HG03064 (cell line): ENCODE measurements around the gene ZNF69.
"Not testable (repeated sequence)": the region's sequence is repeated elsewhere in the genome, so short reads cannot be mapped to it uniquely, and the experiment has no call there.

Experiments
- ATAC-seq: cut with Tn5 transposase; IDR thresholded peaks from one replicate; pipeline ENCODE4 v1.9.1; 2021; ENCODE audit warnings: low read depth; ENCODE audit not compliant: unreplicated experiment

ZNF69 gene

DNA sequence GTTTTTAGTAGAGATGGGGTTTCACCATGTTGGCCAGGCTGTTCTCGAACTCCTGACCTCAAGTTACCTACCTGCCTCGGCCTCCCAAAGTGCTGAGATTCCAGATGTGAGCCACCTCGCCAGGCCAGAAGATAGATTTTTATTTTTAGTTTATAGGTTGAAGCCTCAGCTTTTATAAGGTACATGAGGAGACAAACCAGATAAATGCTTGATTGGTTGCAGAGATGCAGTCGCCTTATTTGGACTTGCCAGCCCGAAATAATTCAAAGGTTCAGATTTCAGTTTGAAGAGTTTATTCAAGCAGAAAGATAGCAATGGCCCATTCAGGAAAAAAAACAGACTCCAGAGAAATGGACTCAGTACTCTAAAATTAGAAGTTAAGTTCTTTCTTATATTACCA lies 3.1 kb downstream of the ZNF69 start:
- ATAC-seq, result no peak

- ATAC-seq, result no peak
These were observed 7.3 kb downstream of the ZNF69 start for GRCh38 chr19:11894851-11895250.

DNA sequence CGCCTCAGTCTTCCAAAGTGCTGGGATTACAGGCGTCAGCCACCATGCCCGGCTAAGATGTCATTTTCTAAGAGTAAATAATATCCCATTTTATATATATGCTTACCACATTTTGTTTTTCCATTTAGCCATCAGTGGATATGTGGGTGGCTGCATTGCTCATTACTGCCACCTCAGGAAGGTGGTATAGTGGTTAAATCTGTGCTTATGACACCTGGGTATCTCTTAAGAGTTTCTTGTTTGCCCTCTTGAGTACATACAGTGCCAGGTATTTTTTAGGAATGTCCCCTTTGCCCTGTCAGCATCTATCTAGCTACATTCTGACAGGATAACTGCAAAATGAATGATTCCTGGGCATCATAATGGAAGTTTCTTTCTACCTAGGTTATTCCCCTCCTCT lies 14.6 kb downstream of the ZNF69 start:
- no peak for ATAC-seq

DNA sequence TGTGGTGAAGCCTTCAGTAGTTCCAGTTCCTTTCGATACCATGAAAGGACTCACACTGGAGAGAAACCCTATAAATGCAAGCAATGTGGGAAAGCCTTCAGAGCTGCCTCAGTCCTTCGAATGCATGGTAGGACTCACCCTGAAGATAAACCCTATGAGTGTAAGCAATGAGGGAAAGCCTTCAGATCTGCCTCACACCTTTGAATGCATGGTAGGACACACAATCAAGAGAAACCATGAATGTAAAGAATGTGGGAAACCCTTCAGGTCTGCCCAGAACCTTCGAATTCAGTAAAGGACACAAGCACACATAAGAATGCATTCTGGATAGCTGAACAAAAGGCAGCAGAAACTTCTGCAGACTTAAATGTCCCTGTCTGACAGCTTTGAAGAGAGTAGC lies 18.3 kb downstream of the ZNF69 start:
- ATAC-seq, result no peak

GRCh38 chr19:11911937-11912336 lies 24.4 kb downstream of the ZNF69 start:
- ATAC-seq, result not testable (repeated sequence)

GRCh38 chr19:11914417-11915051 lies 27.0 kb downstream of the ZNF69 start:
- ATAC-seq, result not testable (repeated sequence)

DNA sequence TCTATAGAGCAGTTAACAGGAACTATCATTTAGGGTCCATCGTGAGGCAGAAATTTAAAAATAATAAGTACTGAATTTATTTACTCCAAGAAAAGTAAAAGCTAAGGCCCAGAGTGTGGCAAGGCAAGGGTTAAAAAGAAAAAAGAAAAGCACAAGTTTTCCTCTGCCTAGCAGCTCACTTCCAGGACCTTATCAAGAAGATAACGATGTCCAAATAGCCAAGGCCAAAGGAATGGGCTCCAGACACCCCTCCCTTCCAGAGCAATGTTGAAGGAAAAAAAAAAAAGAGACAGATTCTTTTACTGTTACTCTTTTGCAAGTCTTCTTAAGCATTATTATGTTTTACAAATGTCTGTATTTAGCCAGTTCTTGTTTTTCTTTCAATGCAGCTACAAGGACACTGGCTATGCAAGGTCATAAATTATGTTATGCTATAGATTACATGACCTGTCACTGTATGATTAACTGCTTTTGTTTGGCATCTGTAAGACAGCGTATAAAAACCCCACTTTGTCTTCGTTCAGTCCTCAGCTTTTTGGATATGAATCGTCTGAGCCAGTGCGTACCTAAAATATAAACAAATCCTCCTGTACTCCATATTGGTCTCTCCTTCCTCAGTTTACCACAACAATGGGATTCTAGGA lies 34.4 kb downstream of the ZNF69 start:
- ATAC-seq, result no peak

GRCh38 chr19:11924886-11925650 lies 37.5 kb downstream of the ZNF69 start, which contains the start of gene ZNF700:
TSS of gene ZNF700 (plus strand) at chr19:11925107. CDS start at chr19:11925211, 104 bp downstream.
- ATAC-seq, result peak; percentile 71

DNA sequence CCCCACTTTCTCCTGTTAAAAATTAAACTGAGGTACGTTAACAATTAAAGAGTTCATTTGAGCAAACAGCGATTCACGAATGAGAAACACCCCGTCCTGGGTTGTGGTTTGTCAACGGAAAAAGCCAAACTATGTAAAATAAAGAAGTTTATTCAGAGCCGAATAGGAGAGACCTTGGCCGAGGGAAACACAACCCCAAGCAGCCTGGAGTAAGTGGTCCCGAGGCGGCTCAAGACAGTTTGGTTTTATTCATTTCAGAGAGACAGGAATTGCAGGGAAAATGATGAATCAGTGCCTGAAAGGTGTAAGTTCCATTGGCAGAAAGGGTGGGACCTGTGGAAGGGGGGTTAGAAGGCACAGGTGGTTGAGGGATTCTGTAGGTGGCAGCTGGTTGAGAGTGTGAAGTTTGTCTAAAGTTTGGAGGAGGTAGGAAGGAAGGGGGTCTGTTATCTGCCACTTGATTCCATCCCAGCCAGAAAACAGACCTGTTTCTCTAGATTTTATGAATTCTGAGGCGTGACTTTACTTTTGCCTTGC lies 38.1 kb downstream of the ZNF69 start:
- ATAC-seq, result not testable (repeated sequence)

GRCh38 chr19:11927227-11927626 lies 39.6 kb downstream of the ZNF69 start:
- ATAC-seq, result no peak

DNA sequence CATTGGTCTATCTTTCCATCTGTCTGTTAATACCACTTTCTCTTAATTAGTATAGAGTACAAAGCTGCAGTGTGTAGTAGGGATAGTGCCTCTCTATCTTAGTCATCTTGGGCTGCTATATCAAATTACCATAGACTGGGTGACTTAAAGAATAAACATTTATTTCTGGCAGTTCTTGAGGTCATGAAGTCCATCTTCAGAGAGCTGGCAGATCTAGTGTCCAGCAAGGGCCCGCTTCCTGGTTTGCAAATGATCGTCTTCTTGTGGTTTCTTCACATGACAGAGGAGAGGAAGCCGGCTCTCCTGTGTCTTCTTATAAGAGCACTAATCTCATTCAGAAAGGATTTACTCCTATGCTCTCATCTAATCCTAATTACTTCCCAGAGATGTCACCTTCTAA lies 43.5 kb downstream of the ZNF69 start:
- ATAC-seq, result no peak

- no peak for ATAC-seq
These were observed 43.9 kb downstream of the ZNF69 start for GRCh38 chr19:11931513-11931912.

DNA sequence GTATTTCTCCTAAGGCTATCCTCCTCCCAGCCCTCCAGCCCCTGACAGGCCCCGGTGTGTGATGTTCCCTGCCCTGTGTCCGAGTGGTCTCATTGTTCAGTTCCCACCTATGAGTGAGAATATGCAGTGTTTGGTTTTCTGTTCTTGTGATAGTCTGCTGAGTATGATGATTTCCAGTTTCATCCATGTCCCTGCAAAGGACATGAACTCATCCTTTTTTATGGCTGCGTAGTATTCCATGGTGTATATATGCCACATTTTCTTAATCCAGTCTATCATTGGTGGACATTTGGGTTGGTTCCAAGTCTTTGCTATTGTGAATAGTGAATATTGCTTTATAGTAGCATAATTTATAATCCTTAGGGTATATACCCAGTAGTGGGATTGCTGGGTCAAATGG lies 48.2 kb downstream of the ZNF69 start:
- ATAC-seq, result not testable (repeated sequence)

DNA sequence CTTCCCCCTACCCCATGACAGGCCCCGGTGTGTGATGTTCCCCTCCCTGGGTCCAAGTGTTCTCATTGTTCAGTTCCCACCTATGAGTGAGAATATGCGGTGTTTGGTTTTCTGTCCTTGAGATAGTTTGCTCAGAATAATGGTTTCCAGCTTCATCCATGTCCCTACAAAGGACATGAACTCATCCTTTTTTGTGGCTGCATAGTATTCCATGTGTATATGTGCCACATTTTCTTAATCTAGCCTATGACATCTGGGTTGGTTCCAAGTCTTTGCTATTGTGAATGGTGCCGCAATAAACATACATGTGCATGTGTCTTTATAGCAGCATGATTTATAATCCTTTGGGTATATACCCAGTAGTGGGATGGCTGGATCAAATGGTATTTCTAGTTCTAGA lies 50.8 kb downstream of the ZNF69 start:
- ATAC-seq, result not testable (repeated sequence)

- not testable (repeated sequence) for ATAC-seq
These were observed 53.8 kb downstream of the ZNF69 start for GRCh38 chr19:11941361-11941887.

GRCh38 chr19:11942008-11942842 lies 54.6 kb downstream of the ZNF69 start:
- ATAC-seq, result no peak

DNA sequence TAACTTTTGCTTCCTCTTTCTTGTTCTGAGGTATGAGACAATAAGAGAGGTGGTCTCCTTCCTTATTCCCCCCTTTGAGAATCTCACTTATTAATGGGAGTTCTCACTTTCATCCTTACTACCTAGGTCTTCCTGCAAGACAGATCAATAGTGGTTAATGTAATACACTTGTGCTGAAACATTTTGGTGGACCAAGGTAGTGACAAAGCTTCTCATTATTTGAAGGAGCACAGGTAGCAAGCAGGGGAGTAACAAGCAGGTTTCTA lies 55.2 kb downstream of the ZNF69 start:
- ATAC-seq, result no peak

- ATAC-seq, result no peak
These were observed 57.1 kb downstream of the ZNF69 start for GRCh38 chr19:11944656-11945055.

DNA sequence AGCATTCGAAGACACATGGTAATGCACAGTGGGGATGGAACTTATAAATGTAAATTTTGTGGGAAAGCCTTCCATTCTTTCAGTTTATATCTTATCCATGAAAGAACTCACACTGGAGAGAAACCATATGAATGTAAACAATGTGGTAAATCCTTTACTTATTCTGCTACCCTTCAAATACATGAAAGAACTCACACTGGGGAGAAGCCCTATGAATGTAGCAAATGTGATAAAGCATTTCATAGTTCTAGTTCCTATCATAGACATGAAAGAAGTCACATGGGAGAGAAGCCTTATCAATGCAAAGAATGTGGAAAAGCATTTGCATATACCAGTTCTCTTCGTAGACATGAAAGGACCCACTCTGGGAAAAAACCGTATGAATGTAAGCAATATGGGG lies 61.1 kb downstream of the ZNF69 start:
- no peak for ATAC-seq

DNA sequence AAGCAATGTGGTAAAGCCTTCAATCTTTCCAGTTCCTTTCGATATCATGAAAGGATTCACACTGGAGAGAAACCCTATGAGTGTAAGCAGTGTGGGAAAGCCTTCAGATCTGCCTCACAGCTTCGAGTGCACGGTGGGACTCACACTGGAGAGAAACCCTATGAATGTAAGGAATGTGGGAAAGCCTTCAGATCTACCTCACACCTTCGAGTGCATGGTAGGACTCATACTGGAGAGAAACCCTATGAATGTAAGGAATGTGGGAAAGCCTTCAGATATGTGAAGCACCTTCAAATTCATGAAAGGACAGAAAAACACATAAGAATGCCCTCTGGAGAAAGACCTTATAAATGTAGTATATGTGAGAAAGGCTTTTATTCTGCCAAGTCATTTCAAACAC lies 61.6 kb downstream of the ZNF69 start:
- ATAC-seq, result no peak
